K562 treated with DMSO at 1 percent for 12 hours (cell line): ENCODE data around the gene SFSWAP. TPM values are rescaled to one million over a fixed set of nuclear protein-coding genes. Genes with fewer than 3 reads are reported as not detected.

ENCODE experiments used
- total RNA-seq: library from RNA; unstranded; fragments of 300-600 nt; gene quantifications from 2 replicates; pipeline ENCODE4 v1.2.3, GENCODE V29; 2022; ENCODE audit not compliant: insufficient read depth

Gene SFSWAP
- 22.6 and 34.1 TPM in 2 replicates for total RNA-seq

GRCh38 chr12:131710464-131711457 lies at the start of gene SFSWAP:
TSS of gene SFSWAP (plus strand) at chr12:131711090. CDS start at chr12:131711230, 140 bp downstream.

GRCh38 chr12:131827961-131828534 lies 117.2 kb downstream of the SFSWAP start, which contains the start of gene MMP17:
TSS of gene MMP17 (plus strand) at chr12:131828393. CDS start at chr12:131828495, 102 bp downstream.

Other genes starting within 250 kb of the SFSWAP start
- 8.4 and 8.8 TPM in 2 replicates for gene MMP17, start 117.3 kb downstream of the SFSWAP start, total RNA-seq
- gene ULK1, start 183.5 kb downstream of the SFSWAP start, total RNA-seq: 21.4 and 53.0 TPM in 2 replicates
- 17.3 and 20.5 TPM in 2 replicates for gene PUS1, start 218.2 kb downstream of the SFSWAP start, total RNA-seq
- 12.5 and 53.4 TPM in 2 replicates for gene EP400, start 238.9 kb downstream of the SFSWAP start, total RNA-seq